Transverse colon (tissue), 4 donors: ENCODE results near the gene MAGEB1. TPM values are rescaled to one million over a fixed set of nuclear protein-coding genes. Genes with fewer than 3 reads are reported as not detected.

Experiments
- DNase-seq: peaks from one replicate; pipeline ENCODE4 v3.0.0-alpha.2; 2019
- H3K27ac ChIP-seq, 4 donors: fragments of 200-600 bp; sonication (generic); 2 replicates each; pipeline ENCODE4 v1.5.1; 2016 to 2018; ENCODE audit warnings: inconsistent platforms in 4 of 4
- H3K27me3 ChIP-seq: fragments of 200-600 bp; sonication (generic); 2 replicates; pipeline ENCODE4 v1.5.1; 2017; ENCODE audit warnings: inconsistent platforms
- H3K36me3 ChIP-seq, 4 donors: fragments of 200-600 bp; sonication (generic); 2 replicates each; pipeline ENCODE4 v1.5.1; 2017 to 2019; ENCODE audit warnings: inconsistent platforms in 4 of 4
- H3K4me1 ChIP-seq, 4 donors: fragments of 200-600 bp; sonication (generic); 2 replicates each; pipeline ENCODE4 v1.5.1; 2017 to 2020; ENCODE audit warnings: inconsistent platforms in 4 of 4
- H3K4me3 ChIP-seq, 4 donors: fragments of 200-600 bp; sonication (generic); 1 replicate in 1 of 4; 2 replicates in 3 of 4; pipeline versions ENCODE4 v1.5.1 to v1.6.1; 2017 to 2019; ENCODE audit warnings: inconsistent platforms in 4 of 4
- H3K9me3 ChIP-seq, 2 donors: fragments of 200-600 bp; sonication (generic); 2 replicates each; pipeline ENCODE4 v1.5.1; 2017 to 2019; ENCODE audit warnings: inconsistent platforms in 2 of 2
- CTCF ChIP-seq, 5 experiments: fragments of 200-600 bp in 3 of 5; fragments of 450-650 bp in 2 of 5; sonication (generic) in 3 of 5; IDR thresholded peaks; 1 replicate in 2 of 5; 2 replicates in 3 of 5; pipeline ENCODE4 v1.5.1; 2016 to 2017; ENCODE audit warnings: antibody characterized with exemption in 5 of 5, inconsistent platforms in 3 of 5, mild to moderate bottlenecking in 2 of 5, moderate library complexity in 1 of 5
- EP300 ChIP-seq: sonication (generic); formaldehyde crosslinking; IDR thresholded peaks from one replicate; pipeline ENCODE4 v1.6.1; 2017; ENCODE audit warnings: antibody characterized with exemption, low read depth
- POLR2A ChIP-seq: fragments of 450-650 bp; IDR thresholded peaks from one replicate; pipeline ENCODE4 v1.6.1; 2016; ENCODE audit warnings: antibody characterized with exemption, mild to moderate bottlenecking, moderate library complexity
- POLR2AphosphoS5 ChIP-seq, 3 donors: sonication (generic); formaldehyde crosslinking; IDR thresholded peaks; one replicate each; pipeline ENCODE4 v1.6.1; 2016; ENCODE audit warnings: antibody characterized with exemption in 3 of 3
- whole genome bisulfite sequencing, 2 donors: methylation state at CpG; one replicate each; pipeline ENCODE4 v1.1.5; 2018; ENCODE audit warnings: low coverage in 1 of 2; 5-methylcytosine and 5-hydroxymethylcytosine counted together
- in situ Hi-C, 4 donors: fragments of 200-750 bp; cut with MboI; loops; one replicate each; pipeline versions ENCODE4 v1.15.0 to v1.15.1; 2017; ENCODE audit warnings: low sequenced_read_pairs in 3 of 4, low pct_ligation_motif_present in 1 of 4, low pct_unique_long_range_greater_than_20kb in 1 of 4
- intact Hi-C: fragments of 100-400 bp; cut with DNase I; formaldehyde crosslinking; loops from one replicate; pipeline ENCODE4 v1.15.1; 2023; ENCODE audit warnings: low total_unique reads
- total RNA-seq, 4 donors: library from RNA; depleted of rRNA; stranded (reverse); fragments of >200 nt; gene quantifications; one replicate each; pipeline ENCODE4 v1.1.0, GENCODE V29; 2016

MAGEB1 gene
- total RNA-seq, 4 donors from 2014 or later = not detected

- in situ Hi-C loops (no loop called here), intact Hi-C loops (no loop called here)
- Histone ChIP-seq H3K4me1 (no peaks in the 10 kb centered on the region), H3K27me3 (no peaks in the 10 kb centered on the region), H3K27ac (no peak overlapping the region), H3K4me3 (no peak overlapping the region), H3K9me3 (no peaks in the 10 kb centered on the region), H3K36me3 (no peaks in the 10 kb centered on the region)
- WGBS, 2 donors = 0 to 11% methylated on average over 1 of the region's 1 CpG
- DNase-seq = no peak
- TF ChIP-seq POLR2A (no peak), CTCF (IDR thresholded peaks at IDR 0.05) (no peak), POLR2AphosphoS5 (IDR thresholded peaks at IDR 0.05) (no peak), EP300 (no peak)
Observed at GRCh38 chrX:30275498-30275897, 28.6 kb downstream of the MAGEB1 start.

DNA sequence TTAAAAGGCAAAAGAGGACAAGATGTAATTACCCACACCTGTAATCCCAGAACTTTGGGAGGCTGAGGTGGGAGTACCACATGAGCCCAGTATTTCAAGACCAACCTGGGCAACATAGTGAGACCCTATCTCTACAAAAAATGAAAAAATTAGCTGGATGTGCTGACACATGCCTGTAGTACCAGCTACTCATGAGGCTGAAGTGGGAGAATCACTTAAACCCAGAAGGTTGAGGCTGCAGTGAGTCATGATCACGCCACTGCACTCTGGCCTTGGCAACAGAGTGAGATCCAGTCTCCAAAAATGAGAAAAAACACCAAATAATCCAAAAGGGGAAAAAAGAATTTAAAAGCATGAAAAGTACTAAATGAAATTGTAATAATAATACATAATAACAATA, 31.4 kb downstream of the MAGEB1 start:
- H3K4me3 ChIP-seq = no peak overlapping the region
- no peak overlapping the region for H3K27ac ChIP-seq
- DNase-seq = no peak
- in situ Hi-C loops = no loop called here
- no peaks in the 10 kb centered on the region for H3K27me3 ChIP-seq
- 51% methylated on average over 1 of the region's 1 CpG; no CpG with 5 or more reads in 1 of the 2 donors for WGBS, 2 donors
- H3K4me1 ChIP-seq = no peaks in the 10 kb centered on the region
- intact Hi-C loops = no loop called here
- no peaks in the 10 kb centered on the region for H3K9me3 ChIP-seq
- no peaks in the 10 kb centered on the region for H3K36me3 ChIP-seq
- TF ChIP-seq POLR2A (no peak), CTCF (IDR thresholded peaks at IDR 0.05) (no peak), POLR2AphosphoS5 (IDR thresholded peaks at IDR 0.05) (no peak), EP300 (no peak)

DNA sequence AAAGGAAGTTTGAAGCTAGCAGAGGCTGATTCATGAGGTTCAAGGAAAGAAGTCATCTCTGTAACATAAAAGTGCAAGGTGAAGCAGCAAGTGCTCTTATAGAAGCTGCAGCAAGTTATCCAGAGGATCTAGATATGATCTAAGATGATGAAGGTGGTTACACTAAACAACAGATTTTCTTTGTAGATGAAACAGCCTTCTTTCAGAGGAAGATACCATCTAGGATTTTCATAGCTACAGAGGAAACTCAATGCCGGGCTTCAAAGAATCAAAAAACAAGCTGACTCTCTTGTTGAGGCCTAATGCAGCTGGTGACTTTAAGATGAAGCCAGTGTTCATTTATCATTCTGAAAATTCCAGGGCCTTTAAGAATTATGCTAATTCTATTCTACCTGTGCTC, 33.5 kb downstream of the MAGEB1 start:
- Histone ChIP-seq H3K4me3 (no peak overlapping the region), H3K9me3 (no peaks in the 10 kb centered on the region), H3K4me1 (no peaks in the 10 kb centered on the region), H3K27ac (no peak overlapping the region), H3K27me3 (no peaks in the 10 kb centered on the region), H3K36me3 (no peaks in the 10 kb centered on the region)
- in situ Hi-C loops (no loop called here), intact Hi-C loops (no loop called here)
- DNase-seq = no peak
- TF ChIP-seq POLR2A = no peak
- TF ChIP-seq CTCF (IDR thresholded peaks at IDR 0.05) = no peak
- no peak for TF ChIP-seq EP300
- TF ChIP-seq POLR2AphosphoS5 (IDR thresholded peaks at IDR 0.05) = no peak
- 40 to 81% methylated on average over 1 of the region's 1 CpG for WGBS, 2 donors

DNA sequence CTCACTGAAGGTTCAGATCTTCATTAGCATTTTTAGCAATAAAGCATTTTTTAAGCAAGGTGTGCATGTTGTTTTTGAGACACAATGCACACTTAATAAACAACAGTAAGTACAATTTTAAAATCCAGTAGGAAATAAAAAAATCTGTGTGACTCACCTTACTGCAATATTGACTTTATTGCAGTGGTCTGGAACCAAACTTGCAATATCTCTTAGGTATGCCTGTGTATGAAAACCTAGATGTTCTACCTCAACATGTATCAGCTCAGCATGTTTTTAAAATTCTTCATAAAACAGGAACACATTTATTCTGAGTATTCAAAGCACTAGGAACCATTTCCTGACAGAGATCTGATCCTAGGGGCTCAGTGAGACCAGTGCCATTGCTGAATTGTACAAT, 35.6 kb downstream of the MAGEB1 start:
- intact Hi-C loops = no loop called here
- in situ Hi-C loops = no loop called here
- TF ChIP-seq POLR2A (no peak), EP300 (no peak)
- Histone ChIP-seq H3K27ac (no peak overlapping the region), H3K4me3 (no peak overlapping the region), H3K36me3 (no peaks in the 10 kb centered on the region), H3K27me3 (no peaks in the 10 kb centered on the region), H3K4me1 (no peaks in the 10 kb centered on the region), H3K9me3 (no peaks in the 10 kb centered on the region)
- no peak for DNase-seq

- DNase-seq = no peak
- Histone ChIP-seq H3K36me3 (no peaks in the 10 kb centered on the region), H3K27me3 (no peaks in the 10 kb centered on the region), H3K9me3 (no peaks in the 10 kb centered on the region), H3K27ac (no peak overlapping the region), H3K4me1 (no peaks in the 10 kb centered on the region), H3K4me3 (no peak overlapping the region)
- in situ Hi-C loops (no loop called here), intact Hi-C loops (no loop called here)
- WGBS, 2 donors = 65% methylated on average over 3 of the region's 3 CpGs; no CpG with 5 or more reads in 1 of the 2 donors
- TF ChIP-seq POLR2A (no peak), EP300 (no peak), POLR2AphosphoS5 (IDR thresholded peaks at IDR 0.05) (no peak), CTCF (IDR thresholded peaks at IDR 0.05) (no peak)
Observed at GRCh38 chrX:30283456-30284200, 36.7 kb downstream of the MAGEB1 start.
